ELF-1 (cell line): Measurements from ENCODE around the gene UNCX.
"Not testable (repeated sequence)": the region's sequence is repeated elsewhere in the genome, so short reads cannot be mapped to it uniquely, and the experiment has no call there.

ENCODE experiments used
- DNase-seq: peaks from one replicate; pipeline ENCODE4 v3.0.0-alpha.2; 2016; ENCODE audit warnings: low read depth, low spot score

UNCX gene

DNA sequence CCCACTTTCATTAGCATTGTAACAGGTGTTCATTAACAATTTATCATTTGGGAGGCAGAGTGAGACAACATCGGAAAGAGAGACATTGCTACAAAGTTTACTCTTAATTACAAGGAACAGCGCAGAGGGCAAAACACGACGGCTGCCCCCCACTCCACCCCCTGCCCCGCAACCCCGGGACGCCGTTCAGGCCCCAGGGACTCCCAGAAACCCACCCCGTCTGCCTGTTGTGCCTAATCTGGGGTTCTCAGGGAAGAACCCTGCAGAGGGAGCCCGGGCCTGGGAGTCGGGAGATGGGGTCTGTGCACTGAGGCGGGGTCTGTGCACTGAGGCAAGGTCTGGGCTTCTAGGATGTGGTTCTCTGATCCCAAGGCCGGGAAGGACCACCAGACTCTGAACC lies 25.2 kb downstream of the UNCX start:
- DNase-seq = no peak

DNA sequence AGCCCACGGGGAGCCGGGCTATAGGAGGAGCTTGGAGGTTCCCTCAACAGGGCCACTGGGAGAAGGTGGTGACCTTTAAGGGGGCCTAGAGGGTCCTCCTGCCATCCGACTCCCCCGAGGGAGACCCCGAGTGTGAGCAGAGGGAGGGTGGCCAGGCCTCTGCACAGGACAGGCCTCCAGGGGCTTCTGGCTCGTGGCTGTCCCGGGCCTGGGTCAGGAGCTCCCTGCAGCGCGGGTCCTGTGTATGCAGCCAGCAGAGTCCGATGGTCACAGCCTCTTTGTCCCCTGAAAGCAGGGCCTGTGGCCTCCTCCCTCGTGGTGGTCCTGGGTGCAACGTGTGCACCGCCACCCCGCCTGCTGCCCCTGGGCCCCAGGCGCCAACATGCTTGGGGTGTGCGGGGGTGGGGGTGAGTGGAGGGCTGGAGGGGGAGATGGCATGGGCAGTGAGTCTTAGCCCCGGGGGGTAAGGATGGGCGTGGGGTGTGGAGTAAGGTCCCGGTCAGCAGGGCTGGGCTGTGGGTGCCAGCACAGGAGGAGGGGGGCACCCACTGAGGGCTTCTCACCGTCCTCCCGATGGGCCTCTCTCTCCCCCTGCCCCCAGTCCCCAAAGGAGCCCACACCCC lies 27.1 kb downstream of the UNCX start:
- DNase-seq = no peak

DNA sequence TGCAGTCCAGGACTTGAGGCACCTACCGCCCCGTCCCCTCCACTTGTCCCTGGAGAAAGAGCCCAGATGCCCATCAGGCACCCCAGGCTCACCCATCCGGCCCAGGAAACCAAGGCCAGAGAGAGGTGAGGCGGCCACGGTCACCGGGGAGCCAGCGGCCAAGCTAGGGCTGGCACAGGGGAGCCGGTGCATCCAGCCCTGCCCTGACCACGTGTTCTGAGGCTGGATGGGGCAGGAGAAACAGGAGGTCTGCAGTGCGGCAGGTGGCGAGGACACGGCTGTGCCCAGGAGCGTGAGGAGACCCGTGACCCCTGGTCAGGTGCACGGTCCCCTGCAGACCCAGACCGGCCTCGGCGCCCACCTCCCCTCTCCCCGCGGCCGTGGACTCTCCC lies 27.6 kb downstream of the UNCX start:
- DNase-seq = no peak

DNA sequence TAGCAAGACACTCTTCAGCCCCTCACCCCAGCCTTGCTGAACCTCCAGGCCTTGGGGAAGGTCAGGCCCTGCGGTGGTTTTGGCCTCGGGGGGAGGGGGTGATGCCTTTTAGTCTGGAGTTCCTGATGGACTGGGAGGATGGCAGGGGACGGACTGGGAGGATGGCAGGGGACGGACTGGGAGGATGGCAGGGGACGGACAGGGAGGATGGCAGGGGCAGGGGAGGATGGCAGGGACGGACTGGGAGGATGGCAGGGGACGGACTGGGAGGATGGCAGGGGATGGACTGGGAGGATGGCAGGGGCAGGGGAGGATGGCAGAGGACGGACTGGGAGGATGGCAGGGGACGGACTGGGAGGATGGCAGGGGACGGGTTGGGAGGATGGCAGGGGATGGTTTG lies 28.4 kb downstream of the UNCX start:
- DNase-seq = not testable (repeated sequence)

DNA sequence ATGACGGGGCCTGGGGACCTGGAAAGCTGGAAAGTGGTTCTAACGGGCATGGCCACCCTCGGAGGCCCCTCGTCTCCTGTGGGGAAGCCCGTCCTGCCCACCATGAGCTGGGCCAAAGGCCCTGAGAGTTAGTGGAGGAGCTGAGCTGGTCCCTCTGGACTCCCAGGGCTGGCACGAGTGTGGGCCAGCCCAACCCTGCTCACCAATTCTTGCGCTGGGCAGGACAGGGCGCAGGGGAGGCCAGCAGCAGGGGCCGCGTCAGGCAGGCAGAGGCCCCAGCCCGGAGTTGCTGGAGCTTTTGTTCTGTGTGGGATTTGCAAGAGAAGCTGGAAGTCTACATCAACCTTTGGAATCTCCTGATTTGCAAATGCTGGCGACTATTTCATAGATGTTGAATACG lies 29.8 kb downstream of the UNCX start:
- DNase-seq = no peak

DNA sequence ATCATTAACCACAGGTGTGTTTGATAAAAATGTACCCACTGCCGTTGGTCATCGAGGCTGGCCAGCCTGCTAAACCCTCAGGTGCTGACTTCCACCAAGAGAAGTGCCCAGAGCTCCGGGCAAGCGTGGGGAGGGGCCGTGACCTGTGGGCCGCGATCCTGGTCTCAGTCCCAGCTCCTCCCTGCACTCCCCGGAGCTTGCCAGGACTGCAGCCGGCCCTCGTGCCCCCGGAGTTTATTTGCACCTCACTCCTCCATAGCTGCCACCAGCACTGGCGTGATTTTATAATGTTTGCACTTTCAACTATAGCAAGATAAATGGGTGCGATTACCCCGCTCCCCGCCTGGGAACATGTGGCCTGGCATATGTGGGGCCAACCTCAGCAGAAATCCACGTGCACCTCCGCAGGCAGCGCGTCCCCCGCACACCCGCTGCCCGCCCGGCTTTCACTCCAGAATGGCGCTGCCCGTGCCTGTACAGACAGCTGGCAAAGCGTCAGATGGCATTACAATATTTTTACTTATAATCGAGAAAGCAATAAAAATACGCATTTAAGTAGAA lies 30.8 kb downstream of the UNCX start:
- DNase-seq = no peak

DNA sequence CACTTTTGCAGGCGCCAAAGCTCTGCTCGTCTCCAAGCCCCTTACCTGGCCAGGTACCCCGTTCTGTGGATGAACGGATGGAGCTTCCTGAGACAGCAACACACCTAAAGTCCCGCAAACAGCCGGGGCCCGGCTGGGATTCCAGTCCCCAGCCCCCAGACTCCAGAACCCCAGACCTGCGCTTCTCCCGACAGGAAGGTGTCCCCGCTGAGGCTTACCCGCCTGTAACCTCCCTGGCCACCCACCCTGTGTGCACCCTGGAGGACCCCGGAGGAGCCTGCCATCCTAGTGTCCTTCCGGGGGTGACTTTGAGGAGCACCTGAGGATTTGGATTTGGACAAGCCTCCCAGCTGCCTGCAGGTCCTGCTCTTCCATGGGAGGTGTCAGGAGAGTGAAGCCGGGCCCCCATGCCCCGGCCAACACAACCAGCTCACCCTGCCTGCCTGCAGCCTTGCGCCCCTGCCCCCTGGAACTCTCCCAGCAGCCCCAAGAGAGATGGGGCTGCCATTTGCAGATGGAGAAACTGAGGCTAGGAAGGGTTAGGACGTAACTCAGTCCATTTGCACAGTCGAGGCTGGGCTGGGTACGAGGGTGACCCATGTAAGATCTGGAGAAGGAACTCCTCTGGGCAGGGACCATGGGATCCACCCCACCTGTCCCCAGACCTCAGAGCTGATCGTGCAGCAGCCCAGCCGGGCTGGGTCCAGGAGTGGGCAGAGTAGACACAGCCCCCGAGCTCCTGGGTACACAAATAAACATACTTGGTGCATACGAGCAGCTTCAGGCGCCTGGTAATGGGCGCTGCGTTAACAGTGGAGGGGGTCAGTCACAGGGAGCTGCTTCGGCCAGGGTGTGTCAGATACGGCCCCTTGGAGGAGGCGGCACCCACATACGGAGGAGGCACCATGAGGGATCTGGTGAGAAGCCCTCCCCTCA lies 31.9 kb downstream of the UNCX start:
- DNase-seq = no peak

DNA sequence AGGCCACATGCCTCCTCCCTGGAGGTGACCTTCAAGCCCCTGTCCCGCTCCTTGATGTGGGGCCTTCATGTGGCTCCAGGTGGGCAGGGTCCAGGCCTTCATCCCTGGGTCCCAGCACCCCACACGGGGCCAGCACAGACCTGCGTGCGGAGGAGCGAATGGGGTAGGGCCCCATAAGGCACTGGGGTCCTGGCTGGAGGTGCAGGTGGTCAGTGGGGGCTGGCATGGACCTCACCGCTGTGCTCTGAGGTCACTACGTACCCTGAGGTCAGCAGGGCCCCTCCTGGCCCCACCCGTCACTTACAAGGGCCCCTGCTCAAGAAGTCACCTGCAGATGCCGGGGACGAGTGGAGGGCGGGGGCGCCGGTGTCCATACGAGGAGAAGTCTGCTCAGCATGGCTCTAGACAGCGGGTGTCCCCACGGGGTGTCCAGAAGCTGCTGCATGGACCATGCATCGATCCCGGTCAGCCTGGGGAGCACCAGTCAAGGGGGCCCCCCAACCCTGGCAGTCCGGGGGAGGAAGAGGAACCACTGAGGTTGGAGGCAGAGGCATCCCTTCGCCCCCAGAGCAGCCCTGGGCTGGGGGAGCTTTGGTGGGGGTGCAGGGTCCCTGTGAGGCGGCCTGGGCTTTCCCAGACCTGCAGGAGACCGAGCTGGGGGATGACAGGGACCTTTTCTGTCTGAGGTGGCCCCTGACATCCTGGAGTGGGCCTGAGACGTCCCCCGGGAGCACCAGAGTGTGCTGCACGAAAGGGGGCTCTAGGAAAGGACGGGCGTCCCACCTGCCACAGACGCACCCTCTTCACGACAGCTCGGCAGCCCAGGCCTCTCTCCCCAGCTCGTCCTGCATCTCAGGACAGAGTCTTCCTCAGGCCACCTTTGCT lies 34.6 kb downstream of the UNCX start:
- DNase-seq = no peak

DNA sequence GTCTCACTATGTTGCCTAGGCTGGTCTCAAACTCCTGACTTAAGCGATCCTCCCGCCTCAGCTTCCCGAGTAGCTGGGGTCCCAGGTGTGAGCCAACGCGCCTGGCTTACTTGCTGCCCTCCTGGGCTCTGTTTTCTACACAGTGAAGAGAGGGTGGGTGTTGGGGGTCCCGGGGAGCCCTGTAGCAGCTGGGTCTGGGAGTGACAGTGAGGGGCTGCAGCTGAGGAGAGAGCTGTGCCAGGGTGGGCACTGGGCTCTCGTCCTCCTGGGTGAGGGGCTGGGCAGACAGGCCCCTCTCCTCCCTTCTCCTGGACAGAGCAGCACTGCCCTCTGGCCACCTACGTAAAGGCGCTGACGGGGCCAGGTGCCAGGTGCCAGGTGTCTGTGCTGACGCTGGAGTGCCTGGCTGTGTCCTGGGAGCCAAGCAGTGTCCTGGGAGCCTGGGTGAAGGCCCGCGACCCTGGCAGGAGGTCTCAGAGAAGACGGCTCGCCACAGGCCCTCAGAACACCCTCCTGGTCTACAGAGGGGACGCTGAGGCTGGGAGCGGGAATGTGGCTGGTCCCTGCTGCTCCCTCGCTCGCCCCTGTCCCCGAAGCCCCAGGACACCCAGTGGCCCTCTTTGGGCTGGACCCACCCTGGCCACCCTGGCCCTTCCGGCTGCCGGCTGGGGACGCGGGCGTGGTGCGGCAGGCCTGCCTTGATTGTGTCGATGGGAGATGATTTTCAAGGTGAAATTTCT lies 35.6 kb downstream of the UNCX start:
- no peak for DNase-seq

DNA sequence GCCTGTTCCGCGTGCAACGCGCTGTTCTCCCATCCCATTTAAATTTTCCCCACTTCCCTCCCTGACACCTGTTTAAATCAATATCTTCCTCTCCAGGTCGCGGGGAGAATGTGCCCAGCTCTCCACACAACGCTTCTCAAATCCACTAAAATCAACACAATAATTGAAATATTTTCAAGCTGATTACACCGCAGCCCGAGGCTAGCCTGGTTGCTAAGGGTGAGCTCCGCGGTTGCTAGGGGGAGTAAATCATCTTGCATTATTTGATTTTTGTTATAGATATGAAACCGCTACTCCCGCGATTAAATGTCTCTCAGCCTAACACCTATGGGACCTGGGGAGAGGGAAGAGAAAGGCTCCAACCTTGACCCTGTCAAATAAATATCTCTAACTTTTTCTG lies 36.2 kb downstream of the UNCX start:
- DNase-seq = no peak

DNA sequence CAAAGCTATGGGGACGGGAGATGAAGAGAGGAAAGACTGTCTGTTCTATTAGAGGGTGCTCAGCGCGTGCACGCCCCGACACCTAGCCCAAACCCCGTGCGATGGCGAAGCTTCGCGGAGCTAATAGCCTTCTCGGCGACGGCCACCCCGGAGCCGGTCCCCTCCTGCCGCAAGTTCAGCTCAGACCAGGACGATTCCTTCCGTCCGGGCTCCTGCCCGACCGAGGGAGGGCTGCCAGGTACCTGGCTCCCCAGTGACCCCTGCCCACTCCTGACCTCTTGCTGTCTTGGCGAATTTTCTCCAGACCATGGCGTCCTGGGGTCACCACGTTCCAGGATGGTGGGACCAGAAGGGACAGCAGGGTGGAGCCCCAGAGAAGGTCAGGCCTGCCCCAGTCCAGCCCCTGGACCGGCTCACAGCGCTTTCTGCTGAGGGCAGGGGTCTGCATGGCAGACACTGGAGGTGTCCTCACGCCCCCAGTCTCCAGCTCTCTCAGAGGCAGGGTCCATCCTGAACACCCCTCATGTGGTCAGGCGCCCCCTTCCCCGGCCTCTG lies 36.7 kb downstream of the UNCX start:
- no peak for DNase-seq

DNA sequence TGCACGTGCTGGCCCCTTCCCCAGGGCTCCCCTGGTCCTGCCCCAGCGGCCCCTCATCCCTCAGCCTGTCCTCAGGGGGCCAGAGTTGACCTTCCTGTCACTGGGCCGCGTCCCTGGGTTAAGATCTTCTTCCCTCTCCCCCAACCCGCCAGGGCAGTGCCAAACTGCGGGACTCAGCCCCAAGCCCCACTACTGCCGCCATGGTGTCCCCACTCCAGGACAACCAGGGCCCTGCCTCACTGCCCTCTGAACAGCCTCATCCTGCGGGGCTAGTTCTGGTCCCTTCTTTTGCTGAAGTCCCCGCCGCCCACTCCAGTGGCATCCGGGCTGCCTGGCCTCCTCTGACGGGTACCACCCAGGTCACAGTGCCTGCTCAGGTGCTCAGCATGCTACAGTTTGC lies 37.5 kb downstream of the UNCX start:
- DNase-seq = no peak

DNA sequence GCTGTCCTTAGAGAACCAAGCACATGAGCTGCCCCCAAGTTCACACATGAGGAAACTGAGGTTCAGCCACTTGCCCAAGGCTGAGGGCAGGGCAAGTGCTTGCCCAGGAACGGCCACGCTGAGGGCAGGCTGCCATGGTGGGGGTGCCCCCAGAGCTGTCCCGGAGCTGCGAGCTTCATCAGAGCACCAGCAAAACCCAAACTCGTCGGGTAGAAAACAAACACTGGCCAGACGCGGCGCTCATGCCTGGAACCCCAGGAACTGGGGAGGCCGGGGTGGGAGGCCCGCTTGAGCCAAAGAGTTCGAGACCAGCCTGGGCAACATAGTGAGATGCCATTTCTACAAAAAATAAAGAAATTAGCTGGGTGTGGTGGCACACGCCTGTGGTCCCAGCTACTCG lies 38.4 kb downstream of the UNCX start:
- DNase-seq = no peak

DNA sequence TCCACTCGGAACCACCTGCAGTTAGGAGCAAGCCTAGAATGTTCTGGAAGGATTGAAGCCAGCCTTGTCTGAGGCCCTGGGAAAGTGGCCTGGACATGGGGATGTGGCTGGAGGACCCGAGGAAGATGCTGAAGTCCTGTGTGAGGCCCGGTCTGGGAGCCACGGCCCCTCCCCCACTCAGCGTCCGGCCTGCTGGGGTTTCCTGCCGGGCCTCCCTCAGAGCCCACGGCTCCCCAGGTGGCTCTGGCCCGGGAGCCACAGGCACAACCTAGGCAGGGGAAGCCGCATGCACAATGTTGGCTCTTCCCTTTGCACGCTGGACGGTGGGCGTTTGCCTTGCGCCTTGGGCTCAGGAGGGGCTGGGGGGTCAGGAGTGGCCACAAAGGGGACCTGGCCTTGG lies 39.0 kb downstream of the UNCX start:
- no peak for DNase-seq

DNA sequence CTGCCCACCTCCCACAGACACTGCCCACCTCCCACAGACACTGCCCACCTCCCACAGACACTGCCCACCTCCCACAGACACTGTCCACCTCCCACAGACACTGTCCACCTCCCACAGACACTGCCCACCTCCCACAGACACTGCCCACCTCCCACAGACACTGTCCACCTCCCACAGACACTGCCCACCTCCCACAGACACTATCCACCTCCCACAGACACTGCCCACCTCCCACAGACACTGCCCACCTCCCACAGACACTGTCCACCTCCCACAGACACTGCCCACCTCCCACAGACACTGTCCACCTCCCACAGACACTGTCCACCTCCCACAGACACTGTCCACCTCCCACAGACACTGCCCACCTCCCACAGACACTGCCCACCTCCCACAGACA lies 39.5 kb downstream of the UNCX start:
- not testable (repeated sequence) for DNase-seq

DNA sequence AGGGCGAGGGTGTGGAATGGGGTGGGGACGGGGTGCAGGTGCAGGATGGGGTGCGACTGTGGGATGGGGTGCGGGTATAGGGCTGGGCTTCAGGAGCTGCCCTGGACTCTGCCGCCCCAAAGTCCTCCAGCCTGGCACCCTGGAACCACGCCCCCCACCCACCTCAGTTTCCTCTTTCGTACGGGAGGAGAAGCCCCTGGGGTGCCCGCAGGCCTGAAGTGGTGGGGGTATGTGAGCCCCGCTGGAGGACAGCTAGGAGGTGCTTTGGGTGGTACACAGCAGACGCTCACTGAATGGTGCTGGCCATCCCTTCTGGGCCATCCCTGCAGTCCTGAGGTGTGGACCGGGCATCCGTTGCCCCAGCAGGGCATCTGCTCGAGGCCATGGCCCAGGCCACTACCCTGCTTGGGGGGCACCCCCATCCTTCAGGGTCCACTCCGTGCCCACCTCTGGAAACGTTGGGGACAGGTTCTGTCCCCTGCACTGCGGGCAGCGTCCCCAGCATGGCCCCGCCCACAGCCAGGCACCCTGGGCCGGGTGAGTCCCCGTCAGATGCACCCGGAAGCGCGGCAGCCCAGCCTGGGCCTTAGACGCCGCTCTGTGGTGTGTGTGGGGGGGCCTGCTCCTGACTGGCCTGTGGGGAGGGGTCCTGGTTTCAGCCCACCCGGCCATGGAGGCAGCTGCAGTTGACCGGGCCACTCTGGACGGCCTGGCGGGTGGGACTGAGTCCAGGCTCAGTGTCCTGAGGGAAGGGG lies 41.6 kb downstream of the UNCX start:
- no peak for DNase-seq

DNA sequence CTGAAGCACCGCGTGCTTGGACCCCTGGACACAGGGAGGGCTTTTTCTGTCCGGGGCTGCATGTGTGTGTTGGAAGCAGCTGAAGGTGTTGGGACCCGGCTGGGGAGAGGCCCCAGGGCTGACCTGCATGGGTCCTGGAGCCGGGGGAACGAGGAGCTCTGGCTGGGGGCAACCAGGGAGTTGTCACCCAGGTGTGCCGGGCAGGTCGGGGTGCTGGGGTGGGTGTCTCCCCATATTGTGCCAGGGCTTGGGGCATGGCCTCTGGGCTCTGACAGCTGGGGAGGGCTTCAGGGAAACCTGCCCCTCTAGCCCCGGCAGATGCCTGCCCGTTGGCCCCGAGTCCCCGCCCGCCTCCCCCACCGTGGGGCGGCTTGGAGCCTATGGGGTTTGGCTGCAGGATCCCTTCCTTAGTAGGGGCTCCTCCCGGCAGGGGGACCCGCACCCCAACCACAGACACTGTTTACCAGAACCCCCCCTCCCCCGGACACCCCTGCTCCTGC lies 42.3 kb downstream of the UNCX start:
- DNase-seq = no peak

DNA sequence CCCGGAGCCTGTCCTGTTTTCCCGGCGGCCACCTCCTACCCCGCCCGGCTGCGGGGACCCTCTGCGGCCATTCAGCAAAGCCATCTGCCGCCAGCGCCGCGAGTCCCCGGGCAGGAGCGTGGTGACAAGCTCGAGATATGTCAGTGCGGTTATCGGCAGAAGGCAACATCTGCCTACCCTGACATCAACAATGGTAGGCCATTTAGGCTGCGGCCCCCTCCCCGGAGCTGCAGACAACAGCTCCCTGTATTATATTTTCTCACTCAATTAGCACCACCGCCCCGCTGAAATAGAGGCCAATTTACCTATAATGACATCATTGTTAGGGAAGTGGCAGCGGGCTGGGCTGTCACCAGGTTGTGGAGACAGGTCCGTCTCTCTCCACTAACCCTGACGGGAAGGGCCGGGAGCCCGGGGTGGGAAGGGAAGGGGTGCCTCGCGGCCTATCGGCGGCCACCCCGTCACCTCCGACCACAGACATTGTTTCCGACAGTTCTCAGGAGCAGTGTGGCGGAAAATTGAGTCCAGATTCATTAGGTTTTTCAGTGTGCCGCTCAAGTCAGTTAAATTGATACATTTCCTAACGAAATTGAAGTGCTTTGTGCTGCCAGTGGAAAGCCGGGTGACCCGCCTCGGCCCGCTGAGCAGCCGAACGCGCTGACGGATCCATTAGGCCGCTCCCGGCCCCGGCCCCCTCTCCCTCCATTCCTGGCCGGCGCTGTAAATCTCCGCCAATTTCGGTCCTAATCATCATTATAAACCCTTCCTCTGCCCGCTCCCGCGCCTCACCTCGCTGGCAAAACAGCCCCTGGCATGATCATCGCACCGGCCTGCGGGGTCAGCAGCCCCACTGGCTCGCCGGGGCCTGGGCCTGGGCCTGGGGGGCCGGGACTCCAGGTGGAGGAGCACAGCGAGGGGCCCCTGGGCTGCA lies 43.0 kb downstream of the UNCX start:
- DNase-seq = peak; percentile 39

DNA sequence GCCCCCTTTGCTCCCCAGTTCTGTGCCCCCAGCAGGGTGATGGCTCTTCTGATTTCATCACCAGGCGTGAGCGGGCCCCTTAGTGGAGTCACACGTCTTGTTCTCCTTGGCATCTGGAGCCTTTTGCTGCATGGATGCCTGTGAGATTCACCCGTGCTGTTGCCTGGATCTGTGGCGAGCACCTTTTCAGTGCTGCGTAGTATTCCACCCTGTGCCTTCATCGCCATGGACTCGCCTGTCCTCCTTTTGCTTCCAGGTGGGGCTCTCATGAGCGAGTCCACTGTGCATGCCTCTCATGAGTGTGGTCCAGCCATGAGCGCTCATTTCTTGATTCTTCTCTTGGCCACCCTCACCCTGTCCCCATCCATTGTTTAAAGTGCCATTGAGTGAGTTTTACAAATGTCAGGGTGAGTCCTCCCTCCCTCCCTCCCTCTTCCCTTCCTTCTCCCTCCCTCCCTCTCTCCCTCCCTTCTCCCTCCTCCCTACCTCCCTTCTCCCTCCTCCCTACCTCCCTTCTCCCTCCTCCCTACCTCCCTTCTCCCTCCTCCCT lies 44.0 kb downstream of the UNCX start:
- no peak for DNase-seq
